ENCODE results near the gene JTB.

JTB gene

DNA sequence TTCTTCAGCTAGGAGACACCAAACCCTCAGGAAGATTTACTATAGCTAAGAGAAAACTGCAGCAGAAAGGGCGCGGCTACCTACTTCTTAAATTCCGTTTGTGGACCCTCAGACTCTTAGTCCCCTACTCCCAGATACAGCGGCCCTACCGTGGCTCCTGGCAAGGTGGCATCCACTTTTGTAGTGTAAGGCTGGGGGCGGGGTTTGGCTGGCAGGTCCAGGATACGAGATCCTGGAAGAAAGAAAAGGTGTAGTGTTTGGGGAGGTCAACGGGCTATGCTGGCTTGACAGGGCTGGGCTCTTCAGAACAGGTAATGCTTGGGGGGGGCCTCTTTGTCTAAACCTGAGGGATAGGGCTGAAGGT is 9.5 kb downstream of the JTB start:
- TF ChIP-seq, protein P1, sequence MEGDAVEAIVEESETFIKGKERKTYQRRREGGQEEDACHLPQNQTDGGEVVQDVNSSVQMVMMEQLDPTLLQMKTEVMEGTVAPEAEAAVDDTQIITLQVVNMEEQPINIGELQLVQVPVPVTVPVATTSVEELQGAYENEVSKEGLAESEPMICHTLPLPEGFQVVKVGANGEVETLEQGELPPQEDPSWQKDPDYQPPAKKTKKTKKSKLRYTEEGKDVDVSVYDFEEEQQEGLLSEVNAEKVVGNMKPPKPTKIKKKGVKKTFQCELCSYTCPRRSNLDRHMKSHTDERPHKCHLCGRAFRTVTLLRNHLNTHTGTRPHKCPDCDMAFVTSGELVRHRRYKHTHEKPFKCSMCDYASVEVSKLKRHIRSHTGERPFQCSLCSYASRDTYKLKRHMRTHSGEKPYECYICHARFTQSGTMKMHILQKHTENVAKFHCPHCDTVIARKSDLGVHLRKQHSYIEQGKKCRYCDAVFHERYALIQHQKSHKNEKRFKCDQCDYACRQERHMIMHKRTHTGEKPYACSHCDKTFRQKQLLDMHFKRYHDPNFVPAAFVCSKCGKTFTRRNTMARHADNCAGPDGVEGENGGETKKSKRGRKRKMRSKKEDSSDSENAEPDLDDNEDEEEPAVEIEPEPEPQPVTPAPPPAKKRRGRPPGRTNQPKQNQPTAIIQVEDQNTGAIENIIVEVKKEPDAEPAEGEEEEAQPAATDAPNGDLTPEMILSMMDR (IDR thresholded peaks at IDR 0.05; ENCODE audit: control insufficient read depth, insufficient read depth, low read depth, low read length, missing control alignments): no peak
- DNase-seq (ENCODE audit: low read depth): no peak
- peak overlapping the region; percentile 62 for H3K4me3 ChIP-seq (ENCODE audit: control insufficient read depth, low read depth, low read length)

DNA sequence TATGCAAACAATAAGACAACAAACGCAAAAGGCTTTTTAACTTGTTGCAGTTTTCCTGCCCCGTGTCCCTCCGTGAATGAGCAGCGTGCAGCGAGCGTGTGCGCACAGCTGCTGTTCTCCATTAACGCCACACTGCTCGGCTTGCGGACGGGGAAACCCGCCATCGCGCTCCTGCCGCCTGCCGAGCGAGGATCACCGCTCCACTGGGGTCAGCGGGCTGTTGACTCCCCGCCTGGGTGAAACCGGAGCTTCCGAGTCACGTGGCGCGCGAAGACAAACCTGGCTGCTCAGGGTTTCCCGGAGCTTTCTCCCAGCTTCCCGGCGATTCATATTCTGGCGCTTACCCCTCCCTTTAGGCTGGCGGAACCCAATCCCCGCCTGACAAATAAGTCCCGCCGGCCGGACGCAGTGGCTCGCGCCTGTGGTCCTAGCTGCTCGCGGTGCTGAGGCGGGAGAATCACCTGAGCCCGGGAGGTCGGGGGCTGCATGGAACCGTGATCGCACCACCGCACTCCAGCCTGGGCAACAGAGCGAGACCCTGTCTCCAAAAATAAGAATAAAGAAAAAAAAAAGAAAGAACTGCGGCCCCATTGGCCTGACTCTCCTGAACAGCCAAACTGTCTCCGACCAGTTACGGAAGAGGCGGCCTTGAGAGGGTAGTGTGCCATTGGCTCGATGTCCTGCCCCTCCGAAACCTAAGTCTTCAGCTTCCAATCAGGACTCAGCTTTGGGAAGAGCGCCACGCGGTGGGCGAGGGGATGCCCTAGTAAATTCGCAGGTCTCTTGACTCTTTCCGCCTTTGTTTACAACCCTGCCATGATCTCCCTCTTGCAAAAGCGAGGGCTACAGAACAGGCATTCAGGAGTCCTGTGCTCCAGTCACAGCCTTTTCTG is 10.1 kb downstream of the JTB start, which contains the start of gene CREB3L4:
CREB3L4 (plus strand) TSS at position 796 of the 893 bp plus-strand sequence. CDS start 624 bp downstream, outside the sequence.
- TF ChIP-seq, protein P1 (IDR thresholded peaks at IDR 0.05; ENCODE audit: control insufficient read depth, insufficient read depth, low read depth, low read length, missing control alignments): peak; percentile 42
- DNase-seq (ENCODE audit: low read depth): peak; percentile 89
- peak within 1 kb of the TSS; percentile 62 for H3K4me3 ChIP-seq (ENCODE audit: control insufficient read depth, low read depth, low read length)

DNA sequence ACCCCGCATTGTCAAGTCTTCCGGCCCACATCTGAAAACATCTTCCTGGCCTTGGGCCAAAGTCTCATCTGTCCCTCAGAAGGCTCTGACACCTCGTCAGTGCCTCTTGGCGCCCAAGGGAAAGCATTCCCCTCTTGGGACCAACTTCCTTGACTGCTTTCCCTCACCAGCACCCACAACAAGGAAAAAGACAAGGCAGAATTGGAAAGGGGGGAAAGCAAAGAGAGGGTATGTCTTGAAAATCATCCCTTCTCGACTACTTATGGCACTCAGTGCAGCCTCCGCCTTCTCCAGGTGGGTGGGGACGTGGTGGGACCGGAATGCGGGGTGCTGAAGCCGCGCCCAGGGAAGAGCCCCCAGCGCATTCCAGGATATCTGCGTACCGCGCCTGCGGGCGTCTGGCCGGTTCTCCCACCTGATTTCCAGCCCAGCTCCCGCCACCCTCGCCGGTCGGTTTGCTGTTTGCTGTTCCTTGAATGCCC is 13.6 kb downstream of the JTB start:
- DNase-seq (ENCODE audit: low read depth): no peak
- H3K4me3 ChIP-seq (ENCODE audit: control insufficient read depth, low read depth, low read length): peak overlapping the region; percentile 81
- TF ChIP-seq, protein P1 (IDR thresholded peaks at IDR 0.05; ENCODE audit: control insufficient read depth, insufficient read depth, low read depth, low read length, missing control alignments): no peak

DNA sequence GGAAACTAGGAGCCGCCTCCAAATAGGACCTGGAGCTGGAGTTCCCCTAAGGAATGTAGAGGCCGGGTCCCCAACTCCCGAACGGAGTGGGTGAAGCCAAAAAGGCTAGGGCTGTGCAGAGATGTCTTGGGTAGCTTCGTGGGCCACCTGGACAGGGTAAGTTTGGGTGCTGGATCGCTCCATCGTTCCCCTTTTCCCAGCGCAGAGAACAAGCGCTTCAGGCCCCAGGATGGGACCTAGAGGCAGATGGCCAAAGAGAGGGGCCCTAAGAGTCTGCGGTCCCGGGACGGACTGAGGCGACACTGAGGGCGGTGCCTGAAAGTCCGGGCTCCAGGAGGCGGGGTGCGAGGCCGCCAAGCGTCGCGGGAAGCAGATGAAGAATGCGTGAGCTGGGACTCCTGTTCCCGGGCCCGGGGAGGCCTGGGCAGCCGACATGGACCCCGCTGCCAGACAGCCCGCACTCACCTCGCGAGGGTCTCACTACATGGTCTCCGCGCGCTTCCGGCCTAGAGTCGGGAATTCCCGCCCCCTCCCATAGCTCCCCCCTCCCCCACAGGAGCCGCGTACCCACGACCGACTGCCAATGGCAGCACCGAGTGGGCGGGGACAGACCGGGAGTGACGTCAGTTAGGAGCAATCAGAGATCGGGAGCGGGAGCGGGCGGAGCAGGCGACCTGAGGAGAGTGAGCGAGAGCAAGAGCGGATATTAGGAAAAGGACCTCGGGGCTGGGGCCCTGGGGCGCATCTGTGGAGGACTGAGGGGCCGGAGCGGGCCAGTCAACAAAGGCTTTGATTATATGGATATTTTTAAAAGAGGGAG is 14.2 kb downstream of the JTB start, which contains the start of gene SLC39A1:
SLC39A1 (minus strand) TSS at position 508 of the 820 bp plus-strand sequence. CDS start 822 bp downstream, outside the sequence.
- DNase-seq (ENCODE audit: low read depth): peak; percentile 80
- H3K4me3 ChIP-seq (ENCODE audit: control insufficient read depth, low read depth, low read length): peak within 1 kb of the TSS; percentile 81
- TF ChIP-seq, protein P1 (IDR thresholded peaks at IDR 0.05; ENCODE audit: control insufficient read depth, insufficient read depth, low read depth, low read length, missing control alignments): no peak

DNA sequence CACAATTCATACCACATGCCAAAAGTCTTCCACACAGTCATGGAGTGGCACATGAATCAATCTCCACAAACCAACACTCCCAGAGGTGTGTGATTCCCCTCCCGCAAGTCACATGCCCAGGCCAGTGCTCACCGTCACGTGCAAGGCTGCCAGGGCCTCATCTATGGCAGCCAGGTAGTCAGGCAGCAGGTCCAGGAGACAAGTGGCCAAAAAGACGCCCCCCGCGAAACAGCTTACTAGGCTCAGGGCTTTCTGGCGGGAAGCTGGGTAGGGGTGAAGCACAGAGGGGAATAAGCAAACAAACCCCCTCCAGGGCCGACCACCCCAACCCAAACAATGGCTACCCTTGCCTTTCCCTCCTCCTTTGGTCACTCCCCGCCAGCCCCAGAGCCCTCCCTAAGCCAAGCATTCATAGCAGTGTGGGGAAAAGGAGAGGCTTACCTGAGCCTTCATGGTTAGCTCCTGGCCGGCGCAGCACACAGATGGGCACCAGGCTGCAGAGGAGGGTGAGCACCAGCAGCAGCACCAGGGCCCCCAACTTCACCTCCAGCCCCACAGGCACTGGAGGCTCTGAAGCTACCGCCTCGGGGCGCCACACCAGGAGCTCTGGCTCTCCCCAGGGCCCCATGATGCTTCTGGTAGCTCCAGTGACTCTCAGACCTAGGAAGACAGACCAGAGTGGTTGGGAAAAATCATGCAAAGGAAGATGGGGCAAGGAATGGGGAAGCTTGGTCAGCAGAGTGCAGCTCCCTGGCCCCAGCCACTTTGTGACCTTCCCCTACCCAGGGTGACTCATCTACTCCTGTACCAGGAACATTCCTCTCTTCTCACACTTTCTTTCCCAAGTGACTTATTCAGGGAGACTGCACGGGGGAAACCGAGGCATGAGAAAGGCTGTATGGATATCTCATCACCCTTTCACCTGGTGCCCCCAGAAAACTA is 15.1 kb downstream of the JTB start:
- DNase-seq (ENCODE audit: low read depth): no peak
- H3K4me3 ChIP-seq (ENCODE audit: control insufficient read depth, low read depth, low read length): peak overlapping the region; percentile 81
- TF ChIP-seq, protein P1 (IDR thresholded peaks at IDR 0.05; ENCODE audit: control insufficient read depth, insufficient read depth, low read depth, low read length, missing control alignments): no peak
